ENCODE results near the gene GRB14.

GRB14 gene
- total RNA-seq, result 0 to 0.09 (median 0) reads per million in 3 donors

DNA sequence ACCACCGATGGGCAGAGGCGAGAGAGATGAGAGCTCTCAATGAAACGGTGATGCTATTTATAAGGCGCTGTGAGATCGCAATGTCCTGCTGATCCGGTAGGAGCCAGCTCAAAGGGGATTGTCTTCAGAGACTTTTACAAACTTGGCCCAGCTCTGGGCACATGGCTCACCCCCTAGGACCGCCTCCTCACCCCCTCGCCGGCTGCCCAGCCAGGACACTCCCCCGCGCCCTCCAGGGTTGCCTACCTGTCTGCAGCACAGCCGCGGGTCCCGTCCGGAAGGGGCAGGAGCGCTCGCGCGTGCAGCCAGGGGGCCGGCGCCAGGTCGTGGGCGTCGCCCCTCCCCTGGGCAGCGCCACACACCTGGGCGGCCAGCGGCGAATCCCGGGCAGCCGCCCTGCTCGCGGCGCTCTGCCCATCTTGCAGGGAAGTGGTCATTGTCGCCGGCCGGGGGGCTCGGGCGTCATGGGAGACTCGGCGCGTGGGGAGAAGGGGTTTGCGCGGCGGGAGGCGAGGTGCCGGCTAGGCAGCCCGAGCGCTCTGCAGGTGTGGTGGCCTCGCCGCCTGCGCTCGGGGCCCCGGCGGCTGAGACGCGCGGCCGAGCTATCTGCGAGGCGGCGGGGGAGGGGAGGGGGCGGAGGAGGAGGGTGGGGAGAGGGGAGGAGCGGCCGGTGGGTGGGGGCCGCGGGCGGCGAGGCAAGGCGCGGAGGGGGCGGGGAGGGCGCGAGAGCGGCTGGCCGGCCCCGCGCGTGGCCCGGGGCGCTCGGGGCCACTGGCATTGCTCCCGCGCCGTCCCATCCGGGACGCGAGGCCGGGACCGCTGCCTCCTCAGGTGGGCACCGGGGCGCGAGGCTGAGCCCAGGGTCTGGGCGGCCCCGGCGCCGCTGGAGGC, at the start of gene GRB14:
GRB14 (minus strand) TSS at position 610 of the 891 bp plus-strand sequence; CDS start at position 437, 173 bp downstream.
- H3K36me3 ChIP-seq (ENCODE audit: control insufficient read depth, insufficient read depth, low read length), result no peaks in the 10 kb centered on the region
- H3K4me1 ChIP-seq (ENCODE audit: control insufficient read depth, insufficient read depth, low read length, poor library complexity, severe bottlenecking), result no peaks in the 10 kb centered on the region
- H3K27ac ChIP-seq (ENCODE audit: insufficient read depth, low read length, poor library complexity, severe bottlenecking), result no peak within 1 kb of the TSS
- no peaks in the 10 kb centered on the region for H3K27me3 ChIP-seq (replicated peaks; ENCODE audit: control insufficient read depth, insufficient read depth, low read length, poor library complexity, severe bottlenecking)
- H3K4me3 ChIP-seq (ENCODE audit: insufficient read depth, low read depth, low read length, poor library complexity, severe bottlenecking), result peak within 1 kb of the TSS; percentile 8
- no peaks in the 10 kb centered on the region for H3K9me3 ChIP-seq (ENCODE audit: control insufficient read depth, low read length)
- DNase-seq, result no peak

DNA sequence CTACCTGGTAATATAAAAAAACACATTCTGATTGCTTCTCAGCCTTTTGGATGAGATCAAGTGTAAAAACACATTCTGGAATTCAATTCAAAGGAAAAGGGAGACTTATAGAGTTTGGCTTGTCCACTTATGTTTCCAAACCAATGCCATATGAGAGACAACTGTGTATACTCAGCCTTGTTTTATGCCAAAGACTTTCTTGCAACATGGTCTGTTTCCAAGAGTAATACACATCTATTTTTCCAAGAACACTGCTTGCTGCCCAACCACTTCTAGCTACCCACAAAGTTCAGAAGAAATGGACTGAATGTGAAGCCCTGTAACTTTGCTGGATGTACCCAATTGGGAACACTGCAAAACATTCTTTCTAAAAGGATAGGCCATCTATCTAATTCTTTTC, 48.0 kb upstream of the GRB14 start:
- Histone ChIP-seq H3K36me3 (ENCODE audit: control insufficient read depth, insufficient read depth, low read length) (no peaks in the 10 kb centered on the region), H3K27me3 (replicated peaks; ENCODE audit: control insufficient read depth, insufficient read depth, low read length, poor library complexity, severe bottlenecking) (no peaks in the 10 kb centered on the region), H3K27ac (ENCODE audit: insufficient read depth, low read length, poor library complexity, severe bottlenecking) (no peak overlapping the region), H3K9me3 (ENCODE audit: control insufficient read depth, low read length) (no peaks in the 10 kb centered on the region), H3K4me1 (ENCODE audit: control insufficient read depth, insufficient read depth, low read length, poor library complexity, severe bottlenecking) (no peaks in the 10 kb centered on the region), H3K4me3 (ENCODE audit: insufficient read depth, low read depth, low read length, poor library complexity, severe bottlenecking) (no peak overlapping the region)
- DNase-seq, result no peak

DNA sequence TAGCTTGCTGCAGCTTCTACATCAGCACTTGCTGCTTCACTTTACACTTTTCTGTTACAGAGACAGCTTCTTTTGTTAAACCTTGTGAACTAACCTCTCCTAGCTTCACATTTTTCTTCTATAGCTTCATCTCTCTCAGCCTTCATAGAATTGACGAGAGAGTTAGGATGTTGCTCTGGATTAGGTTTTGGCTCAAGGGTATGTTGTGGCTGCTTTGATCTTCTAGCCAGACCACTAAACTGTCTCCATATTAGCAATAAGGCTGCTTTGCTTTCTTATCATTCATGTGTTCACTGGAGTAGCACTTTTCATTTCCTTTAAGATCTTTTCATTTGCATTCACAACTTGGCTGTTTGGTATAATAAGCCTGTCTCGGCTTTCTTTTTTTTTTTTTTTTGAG, 46.3 kb upstream of the GRB14 start:
- no peak for DNase-seq
- Histone ChIP-seq H3K9me3 (ENCODE audit: control insufficient read depth, low read length) (no peaks in the 10 kb centered on the region), H3K36me3 (ENCODE audit: control insufficient read depth, insufficient read depth, low read length) (no peaks in the 10 kb centered on the region), H3K4me1 (ENCODE audit: control insufficient read depth, insufficient read depth, low read length, poor library complexity, severe bottlenecking) (no peaks in the 10 kb centered on the region), H3K27me3 (replicated peaks; ENCODE audit: control insufficient read depth, insufficient read depth, low read length, poor library complexity, severe bottlenecking) (no peaks in the 10 kb centered on the region), H3K4me3 (ENCODE audit: insufficient read depth, low read depth, low read length, poor library complexity, severe bottlenecking) (no peak overlapping the region), H3K27ac (ENCODE audit: insufficient read depth, low read length, poor library complexity, severe bottlenecking) (no peak overlapping the region)

DNA sequence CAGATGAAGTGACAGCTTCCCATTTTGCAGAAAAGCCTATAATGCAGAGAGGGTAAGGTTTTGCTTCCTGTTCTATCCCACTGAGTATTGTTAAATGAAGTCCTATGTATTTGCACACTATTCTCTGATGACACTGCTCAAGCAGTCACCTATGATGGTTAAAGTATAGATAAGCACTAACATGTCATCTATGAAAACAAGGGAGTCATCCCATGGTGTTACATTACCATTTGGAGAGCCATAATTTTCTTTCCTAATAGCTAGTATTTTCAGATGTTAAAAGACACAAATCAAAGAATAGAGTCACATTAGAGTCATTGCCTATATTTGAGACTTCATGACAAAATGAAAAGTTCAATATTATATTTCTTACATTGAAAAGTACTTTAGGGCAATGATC, 42.8 kb upstream of the GRB14 start:
- H3K36me3 ChIP-seq (ENCODE audit: control insufficient read depth, insufficient read depth, low read length), result no peaks in the 10 kb centered on the region
- no peak overlapping the region for H3K4me3 ChIP-seq (ENCODE audit: insufficient read depth, low read depth, low read length, poor library complexity, severe bottlenecking)
- no peaks in the 10 kb centered on the region for H3K9me3 ChIP-seq (ENCODE audit: control insufficient read depth, low read length)
- H3K4me1 ChIP-seq (ENCODE audit: control insufficient read depth, insufficient read depth, low read length, poor library complexity, severe bottlenecking), result no peaks in the 10 kb centered on the region
- no peaks in the 10 kb centered on the region for H3K27me3 ChIP-seq (replicated peaks; ENCODE audit: control insufficient read depth, insufficient read depth, low read length, poor library complexity, severe bottlenecking)
- H3K27ac ChIP-seq (ENCODE audit: insufficient read depth, low read length, poor library complexity, severe bottlenecking), result no peak overlapping the region
- no peak for DNase-seq

DNA sequence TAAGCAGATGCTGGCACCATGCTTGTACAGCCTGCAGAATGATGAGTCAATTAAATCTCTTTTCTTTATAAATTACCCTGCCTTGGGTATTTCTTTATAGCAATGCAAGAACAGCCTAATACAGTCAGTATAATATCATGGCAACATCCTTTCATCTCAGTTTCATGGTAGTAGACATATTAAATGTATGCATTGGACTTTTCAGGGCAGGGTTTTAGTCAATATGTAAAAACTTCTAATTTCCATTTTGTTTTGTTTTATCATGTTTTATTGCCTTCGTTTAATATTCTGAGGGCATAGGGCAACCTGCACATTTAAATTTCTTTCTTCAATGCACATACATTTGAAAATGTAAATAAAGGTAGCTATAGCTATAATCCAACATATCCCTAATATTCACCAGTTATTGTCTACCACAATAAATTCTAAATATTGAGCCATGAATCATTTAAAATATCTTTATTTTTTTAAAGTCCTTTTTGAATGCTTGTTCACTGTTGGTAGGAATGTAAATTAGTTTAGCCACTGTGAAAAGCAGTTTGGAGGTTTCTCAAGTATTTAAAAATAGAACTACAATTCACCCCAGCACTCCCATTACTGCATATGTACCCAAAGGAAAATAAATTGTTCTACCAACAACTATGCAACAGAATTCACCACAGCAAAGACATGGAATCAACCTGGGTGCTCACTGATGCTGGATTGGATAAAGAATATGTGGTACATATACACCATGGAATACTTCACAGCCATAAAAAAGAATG, 41.8 kb upstream of the GRB14 start:
- no peak for DNase-seq
- Histone ChIP-seq H3K27ac (ENCODE audit: insufficient read depth, low read length, poor library complexity, severe bottlenecking) (no peak overlapping the region), H3K9me3 (ENCODE audit: control insufficient read depth, low read length) (no peaks in the 10 kb centered on the region), H3K36me3 (ENCODE audit: control insufficient read depth, insufficient read depth, low read length) (no peaks in the 10 kb centered on the region), H3K4me1 (ENCODE audit: control insufficient read depth, insufficient read depth, low read length, poor library complexity, severe bottlenecking) (no peaks in the 10 kb centered on the region), H3K27me3 (replicated peaks; ENCODE audit: control insufficient read depth, insufficient read depth, low read length, poor library complexity, severe bottlenecking) (no peaks in the 10 kb centered on the region), H3K4me3 (ENCODE audit: insufficient read depth, low read depth, low read length, poor library complexity, severe bottlenecking) (no peak overlapping the region)

DNA sequence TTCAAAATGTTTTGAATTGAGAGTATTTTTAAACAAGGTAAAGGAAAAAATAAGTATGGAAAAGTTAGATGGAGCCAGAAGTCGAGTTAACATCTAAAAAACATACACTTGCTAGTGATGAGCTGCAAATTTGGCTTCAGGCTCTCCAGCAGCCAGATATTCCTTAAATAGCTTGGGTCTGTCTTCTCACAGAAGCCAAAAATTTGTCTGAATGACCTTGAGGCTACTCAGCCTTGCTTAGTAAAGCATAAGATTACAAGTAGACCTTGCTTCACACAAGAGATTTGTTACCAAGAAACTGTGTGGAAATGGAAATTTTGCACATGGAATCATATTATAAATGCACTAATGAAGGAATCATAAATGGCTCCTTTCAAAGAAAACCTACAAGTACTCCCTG, 40.8 kb upstream of the GRB14 start:
- Histone ChIP-seq H3K27me3 (replicated peaks; ENCODE audit: control insufficient read depth, insufficient read depth, low read length, poor library complexity, severe bottlenecking) (no peaks in the 10 kb centered on the region), H3K9me3 (ENCODE audit: control insufficient read depth, low read length) (no peaks in the 10 kb centered on the region)

DNA sequence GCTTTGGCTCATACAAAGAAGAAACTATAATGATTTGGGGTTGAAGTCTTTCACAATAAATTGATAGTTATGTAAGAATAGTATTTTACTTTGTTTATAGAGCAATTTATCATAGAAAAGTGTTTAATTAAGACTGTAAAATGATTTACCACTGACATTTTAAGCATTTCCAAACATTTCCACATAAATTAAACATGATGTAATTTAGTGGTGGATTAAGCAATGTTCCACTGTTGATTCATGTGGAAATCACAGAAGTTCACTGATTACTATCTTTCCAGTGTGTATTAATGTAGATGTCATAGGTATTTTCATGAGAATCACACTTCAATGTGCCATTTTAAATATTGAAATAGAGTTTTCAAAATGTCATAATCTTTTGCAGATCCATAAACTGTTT, 40.1 kb upstream of the GRB14 start:
- Histone ChIP-seq H3K4me3 (ENCODE audit: insufficient read depth, low read depth, low read length, poor library complexity, severe bottlenecking) (no peak overlapping the region), H3K27ac (ENCODE audit: insufficient read depth, low read length, poor library complexity, severe bottlenecking) (no peak overlapping the region), H3K4me1 (ENCODE audit: control insufficient read depth, insufficient read depth, low read length, poor library complexity, severe bottlenecking) (no peaks in the 10 kb centered on the region), H3K9me3 (ENCODE audit: control insufficient read depth, low read length) (no peaks in the 10 kb centered on the region), H3K36me3 (ENCODE audit: control insufficient read depth, insufficient read depth, low read length) (no peaks in the 10 kb centered on the region), H3K27me3 (replicated peaks; ENCODE audit: control insufficient read depth, insufficient read depth, low read length, poor library complexity, severe bottlenecking) (no peaks in the 10 kb centered on the region)
- no peak for DNase-seq

More for the DNA sequence above, 40.8 kb upstream of the GRB14 start:
- DNase-seq, result no peak
- Histone ChIP-seq H3K4me1 (ENCODE audit: control insufficient read depth, insufficient read depth, low read length, poor library complexity, severe bottlenecking) (no peaks in the 10 kb centered on the region), H3K27ac (ENCODE audit: insufficient read depth, low read length, poor library complexity, severe bottlenecking) (no peak overlapping the region), H3K36me3 (ENCODE audit: control insufficient read depth, insufficient read depth, low read length) (no peaks in the 10 kb centered on the region), H3K4me3 (ENCODE audit: insufficient read depth, low read depth, low read length, poor library complexity, severe bottlenecking) (no peak overlapping the region)

DNA sequence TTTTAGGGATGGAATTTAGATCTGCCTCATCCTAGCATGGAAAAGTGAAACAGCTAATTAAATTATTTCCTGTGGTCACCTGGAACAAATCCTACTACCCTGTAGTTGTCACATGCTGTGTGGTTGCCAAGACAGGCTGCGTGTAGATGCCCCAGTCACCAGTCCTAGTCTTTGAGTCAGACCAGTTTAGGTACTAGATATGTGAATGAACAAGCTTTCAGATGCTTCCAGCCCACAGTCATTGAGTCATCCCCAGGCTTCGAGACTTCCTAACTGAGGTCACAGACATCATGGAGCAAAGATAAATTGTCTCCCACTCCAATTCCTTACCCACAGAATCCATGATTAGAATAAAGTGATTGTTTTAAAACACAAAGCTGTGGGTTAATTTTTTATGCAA, 35.8 kb upstream of the GRB14 start:
- DNase-seq, result no peak
- Histone ChIP-seq H3K27ac (ENCODE audit: insufficient read depth, low read length, poor library complexity, severe bottlenecking) (no peak overlapping the region), H3K4me3 (ENCODE audit: insufficient read depth, low read depth, low read length, poor library complexity, severe bottlenecking) (no peak overlapping the region)

DNA sequence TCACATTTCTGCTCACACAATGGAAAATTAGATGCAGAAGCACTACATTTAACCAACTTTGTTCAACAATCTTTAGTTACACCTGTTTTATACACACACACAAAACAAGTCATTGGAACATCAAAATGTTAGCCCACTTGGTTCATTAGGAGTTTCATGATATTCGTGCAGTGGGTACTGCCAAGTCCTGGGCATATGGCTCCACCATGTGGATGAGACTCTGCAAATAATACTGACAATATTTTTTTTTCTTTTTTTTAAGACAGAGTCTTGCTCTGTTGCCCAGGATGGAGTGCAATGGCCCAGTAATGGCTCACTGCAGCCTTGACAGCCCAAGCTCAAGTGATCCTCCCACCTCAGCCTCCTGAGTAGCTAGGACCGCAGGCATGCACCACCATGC, 34.5 kb upstream of the GRB14 start:
- Histone ChIP-seq H3K9me3 (ENCODE audit: control insufficient read depth, low read length) (no peaks in the 10 kb centered on the region), H3K36me3 (ENCODE audit: control insufficient read depth, insufficient read depth, low read length) (no peaks in the 10 kb centered on the region), H3K27ac (ENCODE audit: insufficient read depth, low read length, poor library complexity, severe bottlenecking) (no peak overlapping the region), H3K27me3 (replicated peaks; ENCODE audit: control insufficient read depth, insufficient read depth, low read length, poor library complexity, severe bottlenecking) (no peaks in the 10 kb centered on the region), H3K4me3 (ENCODE audit: insufficient read depth, low read depth, low read length, poor library complexity, severe bottlenecking) (no peak overlapping the region), H3K4me1 (ENCODE audit: control insufficient read depth, insufficient read depth, low read length, poor library complexity, severe bottlenecking) (no peaks in the 10 kb centered on the region)
- DNase-seq, result no peak

More for the DNA sequence above, 35.8 kb upstream of the GRB14 start:
- no peaks in the 10 kb centered on the region for H3K27me3 ChIP-seq (replicated peaks; ENCODE audit: control insufficient read depth, insufficient read depth, low read length, poor library complexity, severe bottlenecking)
- H3K36me3 ChIP-seq (ENCODE audit: control insufficient read depth, insufficient read depth, low read length), result no peaks in the 10 kb centered on the region
- H3K9me3 ChIP-seq (ENCODE audit: control insufficient read depth, low read length), result no peaks in the 10 kb centered on the region
- H3K4me1 ChIP-seq (ENCODE audit: control insufficient read depth, insufficient read depth, low read length, poor library complexity, severe bottlenecking), result no peaks in the 10 kb centered on the region

DNA sequence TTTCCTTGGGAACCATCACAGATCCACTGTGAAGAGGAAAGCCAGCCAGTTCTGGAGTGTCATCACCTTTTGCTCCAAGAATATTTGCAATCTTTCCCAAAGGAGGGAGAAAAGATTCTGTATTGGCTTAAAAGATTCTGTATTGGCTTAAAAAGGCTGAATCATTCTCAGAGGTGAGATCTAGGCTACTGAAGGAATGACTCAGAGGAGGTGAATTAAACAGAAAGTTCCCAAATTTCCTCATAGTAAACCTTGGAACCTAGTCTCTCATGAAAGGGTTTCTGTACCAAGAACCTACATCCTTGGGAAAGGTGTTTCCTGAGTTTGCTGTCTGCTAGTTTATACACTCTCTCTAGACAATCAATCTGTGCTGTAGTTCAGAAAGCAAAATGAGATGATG, 34.1 kb upstream of the GRB14 start:
- Histone ChIP-seq H3K4me1 (ENCODE audit: control insufficient read depth, insufficient read depth, low read length, poor library complexity, severe bottlenecking) (no peaks in the 10 kb centered on the region), H3K9me3 (ENCODE audit: control insufficient read depth, low read length) (no peaks in the 10 kb centered on the region), H3K27ac (ENCODE audit: insufficient read depth, low read length, poor library complexity, severe bottlenecking) (no peak overlapping the region), H3K4me3 (ENCODE audit: insufficient read depth, low read depth, low read length, poor library complexity, severe bottlenecking) (no peak overlapping the region), H3K36me3 (ENCODE audit: control insufficient read depth, insufficient read depth, low read length) (no peaks in the 10 kb centered on the region), H3K27me3 (replicated peaks; ENCODE audit: control insufficient read depth, insufficient read depth, low read length, poor library complexity, severe bottlenecking) (no peaks in the 10 kb centered on the region)
- no peak for DNase-seq

Data from effector memory CD4-positive, alpha-beta T cell (primary cell).